H9 (cell line): ENCODE measurements around the gene EP300. TPM values are rescaled to one million over a fixed set of nuclear protein-coding genes. Genes with fewer than 3 reads are reported as not detected.

ENCODE experiments used
- DNase-seq: peaks from one replicate; pipeline ENCODE4 v3.0.0-alpha.2; 2017
- H2AFZ ChIP-seq: one replicate; pipeline ENCODE4 v1.6.1; 2013; ENCODE audit warnings: mild to moderate bottlenecking, low read length, control low read depth, moderate library complexity
- H2AK5ac ChIP-seq: 2 replicates; pipeline ENCODE4 v1.6.1; 2013; ENCODE audit warnings: low read length, control low read depth, mixed read lengths; ENCODE audit not compliant: insufficient read length
- H2BK120ac ChIP-seq: one replicate; pipeline ENCODE4 v1.6.1; 2013; ENCODE audit warnings: low read depth, mild to moderate bottlenecking, low read length, control low read depth, inconsistent platforms; ENCODE audit not compliant: poor library complexity, severe bottlenecking
- H2BK12ac ChIP-seq: 2 replicates; pipeline ENCODE4 v1.6.1; 2013; ENCODE audit warnings: low read length, control low read depth, mixed read lengths, low read depth; ENCODE audit not compliant: insufficient read length
- H2BK15ac ChIP-seq: 2 replicates; pipeline ENCODE4 v1.6.1; 2013; ENCODE audit warnings: low read depth, low read length, control low read depth
- H2BK20ac ChIP-seq: one replicate; pipeline ENCODE4 v1.6.1; 2013; ENCODE audit warnings: low read depth, mild to moderate bottlenecking, low read length, control low read depth, inconsistent platforms; ENCODE audit not compliant: poor library complexity, severe bottlenecking
- H2BK5ac ChIP-seq: 2 replicates; pipeline ENCODE4 v1.6.1; 2013; ENCODE audit warnings: low read length, control low read depth, mixed read lengths; ENCODE audit not compliant: insufficient read length
- H3K14ac ChIP-seq: 2 replicates; pipeline ENCODE4 v1.6.1; 2013; ENCODE audit warnings: low read length, control low read depth; ENCODE audit not compliant: insufficient read depth
- H3K18ac ChIP-seq: 2 replicates; pipeline ENCODE4 v1.6.1; 2013; ENCODE audit warnings: low read depth, mild to moderate bottlenecking, mixed read lengths, low read length, control low read depth; ENCODE audit not compliant: insufficient read length
- H3K23ac ChIP-seq: 2 replicates; pipeline ENCODE4 v1.6.1; 2013; ENCODE audit warnings: low read length, control low read depth, mixed read lengths, low read depth; ENCODE audit not compliant: insufficient read length
- H3K23me2 ChIP-seq: 2 replicates; pipeline ENCODE4 v1.6.1; 2013; ENCODE audit warnings: low read depth, mild to moderate bottlenecking, mixed read lengths, low read length, control low read depth; ENCODE audit not compliant: insufficient read length, poor library complexity, severe bottlenecking
- H3K27ac ChIP-seq: 2 replicates; pipeline ENCODE4 v1.5.1; 2013; ENCODE audit warnings: low read length, control low read depth, mixed read lengths, low read depth; ENCODE audit not compliant: insufficient read length
- H3K27me3 ChIP-seq: 2 replicates; pipeline ENCODE4 v1.6.1; 2013; ENCODE audit warnings: low read length, control low read depth, inconsistent platforms; ENCODE audit not compliant: insufficient read depth
- H3K4ac ChIP-seq: 2 replicates; pipeline ENCODE4 v1.6.1; 2013; ENCODE audit warnings: low read depth, mild to moderate bottlenecking, control low read depth, inconsistent platforms, low read length, moderate library complexity
- H3K4me1 ChIP-seq: 2 replicates; pipeline ENCODE4 v1.6.1; 2013; ENCODE audit warnings: low read length, control low read depth, inconsistent platforms; ENCODE audit not compliant: insufficient read depth
- H3K4me2 ChIP-seq: 2 replicates; pipeline ENCODE4 v1.6.1; 2013; ENCODE audit warnings: low read length, control low read depth, mixed read lengths; ENCODE audit not compliant: insufficient read length, insufficient read depth
- H3K56ac ChIP-seq: 2 replicates; pipeline ENCODE4 v1.6.1; 2013; ENCODE audit warnings: low read depth, mild to moderate bottlenecking, mixed read lengths, low read length, control low read depth; ENCODE audit not compliant: insufficient read length
- H3K79me1 ChIP-seq: 2 replicates; pipeline ENCODE4 v1.6.1; 2013; ENCODE audit warnings: low read depth, mild to moderate bottlenecking, moderate library complexity, low read length, control low read depth, inconsistent platforms; ENCODE audit not compliant: insufficient read depth, poor library complexity, severe bottlenecking
- H3K79me2 ChIP-seq: 2 replicates; pipeline ENCODE4 v1.6.1; 2013; ENCODE audit warnings: low read length, control low read depth, inconsistent platforms; ENCODE audit not compliant: insufficient read depth
- H3K9ac ChIP-seq: 2 replicates; pipeline ENCODE4 v1.6.1; 2013; ENCODE audit warnings: low read length, control low read depth, mixed read lengths; ENCODE audit not compliant: insufficient read length; ENCODE audit errors: extremely low read depth
- H3K9me3 ChIP-seq: one replicate; pipeline ENCODE4 v1.6.1; 2013; ENCODE audit warnings: low read depth, low read length, inconsistent platforms; ENCODE audit not compliant: control insufficient read depth
- H3T11ph ChIP-seq: one replicate; pipeline ENCODE4 v1.6.1; 2013; ENCODE audit warnings: mild to moderate bottlenecking, low read length, control low read depth, inconsistent platforms
- H4K20me1 ChIP-seq: one replicate; pipeline ENCODE4 v1.6.1; 2013; ENCODE audit not compliant: control insufficient read depth, insufficient read length, insufficient read depth
- H4K5ac ChIP-seq: 2 replicates; pipeline ENCODE4 v1.6.1; 2013; ENCODE audit warnings: low read depth, mild to moderate bottlenecking, mixed read lengths, low read length, control low read depth; ENCODE audit not compliant: insufficient read length
- H4K8ac ChIP-seq: replicated peaks from 2 replicates; pipeline ENCODE4 v1.6.1; 2013; ENCODE audit warnings: low read length, control low read depth, mixed read lengths, low read depth; ENCODE audit not compliant: insufficient read length
- H4K91ac ChIP-seq: 2 replicates; pipeline ENCODE4 v1.6.1; 2013; ENCODE audit warnings: low read depth, mild to moderate bottlenecking, moderate library complexity, mixed read lengths, low read length, control low read depth; ENCODE audit not compliant: insufficient read length
- H3K27ac Mint-ChIP-seq, 3 experiments: 2 replicates in 2 of 3; 3 replicates in 1 of 3; pipeline ENCODE4 v1.8.0; 2020 to 2021; ENCODE audit warnings: mixed read lengths in 3 of 3, mild to moderate bottlenecking in 1 of 3, moderate library complexity in 1 of 3
- H3K27me3 Mint-ChIP-seq: 2 replicates; pipeline ENCODE4 v1.8.0; 2021; ENCODE audit warnings: low read depth, mild to moderate bottlenecking, moderate library complexity, mixed read lengths
- H3K36me3 Mint-ChIP-seq, 3 experiments: 2 replicates in 2 of 3; 3 replicates in 1 of 3; pipeline ENCODE4 v1.8.0; 2020 to 2021; ENCODE audit warnings: low read depth in 3 of 3, mixed read lengths in 3 of 3; ENCODE audit not compliant: insufficient read depth in 1 of 3
- H3K4me1 Mint-ChIP-seq, 2 experiments: 2 replicates each; pipeline ENCODE4 v1.8.0; 2020; ENCODE audit warnings: mixed read lengths in 2 of 2
- H3K4me3 Mint-ChIP-seq, 2 experiments: 2 replicates in 1 of 2; 3 replicates in 1 of 2; pipeline ENCODE4 v1.8.0; 2020 to 2021; ENCODE audit warnings: mild to moderate bottlenecking in 2 of 2, mixed read lengths in 2 of 2, moderate library complexity in 1 of 2
- H3K9me3 Mint-ChIP-seq, 2 experiments: 2 replicates in 1 of 2; 3 replicates in 1 of 2; pipeline ENCODE4 v1.8.0; 2020; ENCODE audit warnings: mild to moderate bottlenecking in 2 of 2, mixed read lengths in 2 of 2, moderate library complexity in 1 of 2
- WGBS: extraction: QIAGEN DNeasy Blood & Tissue Kit; methylation state at CpG from one replicate; pipeline ENCODE4 v1.1.7; 2013; ENCODE audit warnings: missing lambda C conversion rate, low lambda C conversion rate, mixed read lengths; ENCODE audit not compliant: insufficient read length; ENCODE audit errors: extremely low coverage; 5-methylcytosine and 5-hydroxymethylcytosine counted together
- total RNA-seq: library from RNA; stranded (reverse); gene quantifications from 2 replicates; pipeline ENCODE4 v1.2.1, GENCODE V29; 2021
- TF ChIP-seq, protein P1 (sequence below): fragments of 200-600 bp; sonication (generic); conservative IDR thresholded peaks from 3 replicates; pipeline ENCODE4 v1.8.0; 2021; ENCODE audit warnings: antibody characterized with exemption, mild to moderate bottlenecking

EP300 gene
- total RNA-seq, 1 experiment from 2014 or later = 136 TPM

GRCh38 chr22:41203118-41203517 is 110.7 kb downstream of the EP300 start:
- Histone ChIP-seq H3K23ac (no peak overlapping the region), H3K79me1 (no peaks in the 10 kb centered on the region), H3K9me3 (no peaks in the 10 kb centered on the region), H4K8ac (no peak overlapping the region), H2BK120ac (no peak overlapping the region), H2BK5ac (no peak overlapping the region), H2AFZ (no peak overlapping the region), H2AK5ac (no peak overlapping the region), H3K23me2 (peaks cover 11% of the 10 kb centered on the region), H3K27me3 (no peaks in the 10 kb centered on the region; the same call in 1 of the 2 replicates), H3K56ac (no peak overlapping the region), H3K4me2 (no peak overlapping the region), H2BK15ac (no peak overlapping the region), H3K4me1 (no peaks in the 10 kb centered on the region), H3K27ac (no peak overlapping the region), H4K5ac (no peak overlapping the region), H3K18ac (no peak overlapping the region), H3K4ac (no peak overlapping the region), H3K14ac (no peak overlapping the region), H3K79me2 (no peaks in the 10 kb centered on the region; the same call in 1 of the 2 replicates), H3K9ac (no peak overlapping the region), H2BK20ac (no peak overlapping the region), H4K91ac (no peak overlapping the region), H2BK12ac (no peak overlapping the region), H3T11ph (no peak overlapping the region), H4K20me1 (no peaks in the 10 kb centered on the region)
- 0 out of 7 replicates have a peak, but pooled peaks cover 0 to 2% (median 0%) of the 10 kb centered on the region in 3 experiments for H3K36me3 Mint-ChIP-seq
- no CpG with 5 or more reads among the region's 2 CpGs for WGBS
- peaks cover 39% of the 10 kb centered on the region for H3K27me3 Mint-ChIP-seq
- no peak for DNase-seq
- H3K27ac Mint-ChIP-seq = no peak overlapping the region
- TF ChIP-seq, protein P1, sequence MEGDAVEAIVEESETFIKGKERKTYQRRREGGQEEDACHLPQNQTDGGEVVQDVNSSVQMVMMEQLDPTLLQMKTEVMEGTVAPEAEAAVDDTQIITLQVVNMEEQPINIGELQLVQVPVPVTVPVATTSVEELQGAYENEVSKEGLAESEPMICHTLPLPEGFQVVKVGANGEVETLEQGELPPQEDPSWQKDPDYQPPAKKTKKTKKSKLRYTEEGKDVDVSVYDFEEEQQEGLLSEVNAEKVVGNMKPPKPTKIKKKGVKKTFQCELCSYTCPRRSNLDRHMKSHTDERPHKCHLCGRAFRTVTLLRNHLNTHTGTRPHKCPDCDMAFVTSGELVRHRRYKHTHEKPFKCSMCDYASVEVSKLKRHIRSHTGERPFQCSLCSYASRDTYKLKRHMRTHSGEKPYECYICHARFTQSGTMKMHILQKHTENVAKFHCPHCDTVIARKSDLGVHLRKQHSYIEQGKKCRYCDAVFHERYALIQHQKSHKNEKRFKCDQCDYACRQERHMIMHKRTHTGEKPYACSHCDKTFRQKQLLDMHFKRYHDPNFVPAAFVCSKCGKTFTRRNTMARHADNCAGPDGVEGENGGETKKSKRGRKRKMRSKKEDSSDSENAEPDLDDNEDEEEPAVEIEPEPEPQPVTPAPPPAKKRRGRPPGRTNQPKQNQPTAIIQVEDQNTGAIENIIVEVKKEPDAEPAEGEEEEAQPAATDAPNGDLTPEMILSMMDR = no peak
- H3K4me3 Mint-ChIP-seq = no peak overlapping the region
- H3K9me3 Mint-ChIP-seq = no peaks in the 10 kb centered on the region; a peak in 2 of 5 replicates
- H3K4me1 Mint-ChIP-seq = peaks cover 5 to 19% of the 10 kb centered on the region in 2 experiments
